Heart right ventricle (tissue), 16 donors: ENCODE measurements around the gene PROCR. TPM values are rescaled to one million over a fixed set of nuclear protein-coding genes. Genes with fewer than 3 reads are reported as not detected.
"Not testable (repeated sequence)": the region's sequence is repeated elsewhere in the genome, so short reads cannot be mapped to it uniquely, and the experiment has no call there.

Experiments used
- ATAC-seq, 8 donors: fragments of 200-7000 bp; cut with Tn5 transposase; one replicate each; pipeline ENCODE4 v1.9.1; 2020; ENCODE audit warnings: mild to moderate bottlenecking in 8 of 8, moderate library complexity in 8 of 8, moderate number of reproducible peaks in 1 of 8
- DNase-seq, 2 donors: peaks; one replicate each; pipeline ENCODE4 v3.0.0-alpha.2; 2020
- H3K27ac ChIP-seq, 10 donors: fragments of 200-600 bp; sonication (generic) in 2 of 10; one replicate each; pipeline versions ENCODE4 v1.5.0 to v1.8.0; 2020 to 2022; ENCODE audit warnings: mild to moderate bottlenecking in 3 of 10
- H3K27me3 ChIP-seq, 7 donors: fragments of 200-600 bp; one replicate each; pipeline ENCODE4 v1.8.0; 2021 to 2022; ENCODE audit warnings: mild to moderate bottlenecking in 2 of 7
- H3K36me3 ChIP-seq, 9 donors: fragments of 200-600 bp; sonication (generic) in 1 of 9; one replicate each; pipeline versions ENCODE4 v1.5.0 to v1.8.0; 2020 to 2022; ENCODE audit warnings: mild to moderate bottlenecking in 2 of 9
- H3K4me1 ChIP-seq, 9 donors: fragments of 200-600 bp; sonication (generic) in 1 of 9; one replicate each; pipeline versions ENCODE4 v1.5.0 to v1.8.0; 2020 to 2022; ENCODE audit warnings: mild to moderate bottlenecking in 4 of 9
- H3K4me3 ChIP-seq, 10 donors: fragments of 200-600 bp; sonication (generic) in 2 of 10; one replicate each; pipeline versions ENCODE4 v1.5.0 to v1.8.0; 2020 to 2022; ENCODE audit warnings: mild to moderate bottlenecking in 7 of 10, moderate library complexity in 2 of 10
- H3K9me3 ChIP-seq, 11 donors: fragments of 200-600 bp in 10 of 11; sonication (generic) in 2 of 11; one replicate each; pipeline versions ENCODE4 v1.5.0 to v1.8.0; 2013 to 2022; ENCODE audit warnings: mild to moderate bottlenecking in 2 of 11, control low read depth in 1 of 11, moderate library complexity in 1 of 11
- CTCF ChIP-seq, 9 donors: fragments of 200-600 bp; sonication (generic) in 2 of 9; IDR thresholded peaks; one replicate each; pipeline versions ENCODE4 v1.5.0 to v1.8.0; 2021 to 2022; ENCODE audit warnings: antibody characterized with exemption in 9 of 9, mild to moderate bottlenecking in 5 of 9, moderate library complexity in 1 of 9
- WGBS, 2 donors: extraction: QIAGEN DNeasy Blood & Tissue Kit; methylation state at CpG; one replicate each; pipeline ENCODE4 v1.1.7; 2013; ENCODE audit warnings: inconsistent platforms in 1 of 2; 5-methylcytosine and 5-hydroxymethylcytosine counted together
- intact Hi-C, 10 donors: fragments of 100-400 bp; cut with DNase I; formaldehyde crosslinking; loops; one replicate each; pipeline versions ENCODE4 v1.11.1 to v1.14.2; 2022
- polyA plus RNA-seq, 2 donors: library from polyadenylated mRNA; stranded (reverse); fragments of 200-250 nt; gene quantifications; one replicate each; pipeline ENCODE4 v1.2.3, GENCODE V29; 2013
- total RNA-seq, 10 donors: library from RNA; stranded (reverse); fragmentation: NEBNext Ultra II Directional in 3 of 10; extraction: Animal tissue kit (Norgen Biotek cat#: 25700) in 3 of 10; gene quantifications; one replicate each; pipeline versions ENCODE4 v1.2.1 to v1.2.4, GENCODE V29; 2021 to 2023
- donor health status: Arrhythmogenic right ventricular cardiomyopathy.
- donor health status: ischemic (EF 13 %, LVEDD 7.1; RV severe dilation, severe dysfunction).
- donor health status: healthy with polysubstance abuse.
- donor health status: DM: no; HTN: yes; CAD: no.
- donor health status: DM: no; HTN: no; CAD: no.
- donor health status: ischemic (EF 25% LVEDD 6.9; RV normal size, moderate dysfunction).
- donor health status: ischemic (EF 25% LVEDD 5.7; RV mildly dilated, moderate dysfunction).
- donor health status: healthy.
- donor health status: DM: yes; HTN: yes; CAD: no.
- donor health status: Ischemic cardiomyopathy.
- donor health status: ischemic (EF 35%, LVEDD 5.7; RV mildly dilated, moderate dysfunction).
- donor health status: nonischemic (EF 11% LVEDD 7.7; RV severe dilation, severe dysfunction).
- donor health status: DM: yes; HTN: yes; CAD: no.
- donor health status: PGD.
- donor health status: ischemic (EF 29% LVEDD 5.4; RV normal size, mild dysfunction).
- donor health status: nonischemic (EF 23%, LVEDD 6.1; RV moderate dilation, normal function).

Gene PROCR
- total and polyA plus RNA-seq, 12 donors: 3.0 to 26.7 (median 8.8) TPM

DNA sequence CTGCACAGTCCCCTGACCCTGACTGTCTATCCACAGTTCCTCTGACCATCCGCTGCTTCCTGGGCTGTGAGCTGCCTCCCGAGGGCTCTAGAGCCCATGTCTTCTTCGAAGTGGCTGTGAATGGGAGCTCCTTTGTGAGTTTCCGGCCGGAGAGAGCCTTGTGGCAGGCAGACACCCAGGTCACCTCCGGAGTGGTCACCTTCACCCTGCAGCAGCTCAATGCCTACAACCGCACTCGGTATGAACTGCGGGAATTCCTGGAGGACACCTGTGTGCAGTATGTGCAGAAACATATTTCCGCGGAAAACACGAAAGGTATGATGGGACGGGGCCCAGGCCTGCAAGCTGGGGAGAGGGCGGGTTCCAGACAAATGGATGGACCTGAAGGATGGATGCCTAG, 4.3 kb downstream of the PROCR start:
- intact Hi-C loops: no loop called here
- Histone ChIP-seq H3K9me3 (no peaks in the 10 kb centered on the region), H3K4me3 (no peak overlapping the region), H3K4me1 (peaks cover 0 to 29% (median 13%) of the 10 kb centered on the region in 9 donors), H3K27ac (no peak overlapping the region), H3K27me3 (no peaks in the 10 kb centered on the region), H3K36me3 (peaks cover 0 to 24% (median 0%) of the 10 kb centered on the region in 9 donors)
- WGBS, 2 donors: 92 to 94% methylated on average over 14 of the region's 14 CpGs
- ATAC-seq: no peak
- no peak for TF ChIP-seq CTCF (IDR thresholded peaks at IDR 0.05)
- no peak for DNase-seq

- Histone ChIP-seq H3K9me3 (no peaks in the 10 kb centered on the region), H3K27ac (no peak overlapping the region), H3K4me3 (no peak overlapping the region), H3K36me3 (peaks cover 0 to 36% (median 0%) of the 10 kb centered on the region in 9 donors), H3K4me1 (peaks cover 0 to under 1% (median 0%) of the 10 kb centered on the region in 9 donors), H3K27me3 (no peaks in the 10 kb centered on the region)
- no peak for TF ChIP-seq CTCF (IDR thresholded peaks at IDR 0.05)
- intact Hi-C loops: no loop called here
- ATAC-seq: no peak
- WGBS, 2 donors: 93% methylated on average over 11 of the region's 11 CpGs
- DNase-seq: no peak
These were observed 7.7 kb downstream of the PROCR start for GRCh38 chr20:35179292-35180212.

DNA sequence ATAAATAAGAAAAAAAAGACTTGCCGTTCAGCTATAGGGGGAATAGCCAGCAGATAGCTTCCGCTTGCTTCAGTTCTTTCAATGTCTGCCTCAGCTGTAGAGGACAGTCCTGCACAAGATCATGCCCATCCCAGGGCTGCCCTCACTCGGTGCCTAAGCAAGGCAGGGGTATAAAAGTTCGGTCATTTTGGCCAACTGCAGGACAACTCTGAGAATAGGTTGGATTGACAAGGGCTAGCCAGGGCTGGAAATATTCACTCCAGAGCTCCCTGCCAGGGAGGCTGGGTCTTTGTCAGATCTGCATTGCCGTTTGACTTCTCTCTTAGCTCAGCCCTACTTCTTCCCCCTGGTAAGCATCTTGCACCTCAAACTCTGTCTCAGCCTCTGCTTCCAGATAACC, 8.4 kb downstream of the PROCR start:
- no peaks in the 10 kb centered on the region for H3K27me3 ChIP-seq
- no peak overlapping the region for H3K27ac ChIP-seq
- intact Hi-C loops: no loop called here
- H3K9me3 ChIP-seq: no peaks in the 10 kb centered on the region
- H3K36me3 ChIP-seq: peaks cover 0 to 36% (median 0%) of the 10 kb centered on the region in 9 donors
- H3K4me1 ChIP-seq: no peaks in the 10 kb centered on the region
- H3K4me3 ChIP-seq: no peak overlapping the region
- no peak for TF ChIP-seq CTCF (IDR thresholded peaks at IDR 0.05)
- DNase-seq: no peak
- WGBS, 2 donors: 86 to 88% methylated on average over 5 of the region's 5 CpGs
- ATAC-seq: no peak

- TF ChIP-seq CTCF (IDR thresholded peaks at IDR 0.05): no peak
- ATAC-seq: no peak
- intact Hi-C loops: no loop called here
These were observed 9.9 kb downstream of the PROCR start for GRCh38 chr20:35181731-35182130.

GRCh38 chr20:35186691-35187289, 14.9 kb downstream of the PROCR start:
- DNase-seq, intact Hi-C loops: not testable (repeated sequence)

More at GRCh38 chr20:35181731-35182130, 9.9 kb downstream of the PROCR start:
- Histone ChIP-seq H3K27ac (no peak overlapping the region), H3K27me3 (no peaks in the 10 kb centered on the region), H3K9me3 (no peaks in the 10 kb centered on the region), H3K4me1 (no peaks in the 10 kb centered on the region), H3K36me3 (peaks cover 0 to 26% (median 0%) of the 10 kb centered on the region in 9 donors), H3K4me3 (no peak overlapping the region)
- DNase-seq: no peak

More at GRCh38 chr20:35186691-35187289, 14.9 kb downstream of the PROCR start:
- not testable (repeated sequence) for H3K27ac ChIP-seq, H3K4me1 ChIP-seq, H3K4me3 ChIP-seq, H3K9me3 ChIP-seq, H3K27me3 ChIP-seq, ATAC-seq, H3K36me3 ChIP-seq
- WGBS, 2 donors: 85 to 90% methylated on average over 10 of the region's 10 CpGs
